HepG2 (cell line): Measurements from ENCODE around the gene ZMIZ1. TPM values are rescaled to one million over a fixed set of nuclear protein-coding genes. Genes with fewer than 3 reads are reported as not detected.
A peak's percentile ranks its signal among the peaks of the same experiment; 100 is the strongest.

Source experiments
- CHD4 ChIP-seq: fragments of 200-600 bp; sonication (generic); IDR thresholded peaks from 2 replicates; pipeline ENCODE4 v1.7.0; 2017; ENCODE audit warnings: mild to moderate bottlenecking, low read length, borderline replicate concordance
- DMAP1 ChIP-seq: IDR thresholded peaks from 2 replicates; pipeline ENCODE4 v1.6.1; 2016
- FOXA1 ChIP-seq, 2 experiments: fragments of 450-650 bp in 1 of 2; sonication (generic) in 1 of 2; formaldehyde crosslinking in 1 of 2; IDR thresholded peaks; 2 replicates each; pipeline versions ENCODE4 v1.4.0 to v1.6.1; 2016 to 2020; ENCODE audit warnings: missing genetic modification reagents in 1 of 2
- GABPB1 ChIP-seq: IDR thresholded peaks from 2 replicates; pipeline ENCODE4 v1.6.1; 2016; ENCODE audit warnings: mild to moderate bottlenecking, missing genetic modification reagents, moderate library complexity, missing compliant biosample characterization
- HDAC2 ChIP-seq: sonication (generic); formaldehyde crosslinking; IDR thresholded peaks from 2 replicates; pipeline ENCODE4 v1.4.0; 2020; ENCODE audit warnings: missing genetic modification reagents
- HIVEP1 ChIP-seq: sonication (generic); formaldehyde crosslinking; IDR thresholded peaks from 2 replicates; pipeline ENCODE4 v1.4.0; 2020; ENCODE audit warnings: mild to moderate bottlenecking, missing genetic modification reagents
- HNF1B ChIP-seq: sonication (generic); formaldehyde crosslinking; IDR thresholded peaks from 2 replicates; pipeline ENCODE4 v1.5.1; 2020; ENCODE audit warnings: mild to moderate bottlenecking, moderate library complexity, missing genetic modification reagents
- KDM2A ChIP-seq: sonication (generic); formaldehyde crosslinking; IDR thresholded peaks from 2 replicates; pipeline ENCODE4 v1.4.0; 2020; ENCODE audit warnings: low read depth, missing genetic modification reagents, borderline replicate concordance
- NFE2L1 ChIP-seq: sonication (generic); formaldehyde crosslinking; IDR thresholded peaks from 2 replicates; pipeline ENCODE4 v1.4.0; 2020; ENCODE audit warnings: missing genetic modification reagents, mild to moderate bottlenecking, borderline replicate concordance
- POLR2A ChIP-seq, 2 experiments: IDR thresholded peaks; 2 replicates each; pipeline ENCODE4 v1.6.1; 2011; ENCODE audit warnings: low read depth in 2 of 2, low read length in 2 of 2, mild to moderate bottlenecking in 1 of 2, moderate library complexity in 1 of 2; ENCODE audit not compliant: insufficient read depth in 1 of 2
- STAG1 ChIP-seq: sonication (generic); formaldehyde crosslinking; IDR thresholded peaks from 2 replicates; pipeline ENCODE4 v1.4.0; 2020; ENCODE audit warnings: missing genetic modification reagents
- TEAD3 ChIP-seq: optimal IDR thresholded peaks from 2 replicates; pipeline ENCODE3; 2016; ENCODE audit warnings: borderline replicate concordance
- TMF1 ChIP-seq: sonication (generic); formaldehyde crosslinking; IDR thresholded peaks from 2 replicates; pipeline ENCODE4 v1.8.1; 2022; ENCODE audit warnings: low read depth, missing genetic modification reagents
- XRCC5 ChIP-seq: fragments of 200-400 bp; formaldehyde crosslinking; optimal IDR thresholded peaks from 2 replicates; pipeline ENCODE3; 2017; ENCODE audit warnings: mild to moderate bottlenecking, low read length
- ZFP82 ChIP-seq: sonication (generic); formaldehyde crosslinking; IDR thresholded peaks from 2 replicates; pipeline ENCODE4 v1.5.1; 2020; ENCODE audit warnings: mild to moderate bottlenecking, missing genetic modification reagents, borderline replicate concordance
- ZNF414 ChIP-seq: sonication (generic); formaldehyde crosslinking; IDR thresholded peaks from 2 replicates; pipeline ENCODE4 v1.5.0; 2020; ENCODE audit warnings: missing genetic modification reagents
- ZNF644 ChIP-seq: IDR thresholded peaks from 2 replicates; pipeline ENCODE4 v1.6.1; 2016; ENCODE audit warnings: low read depth
- ZNF740 ChIP-seq: sonication (generic); formaldehyde crosslinking; IDR thresholded peaks from 2 replicates; pipeline ENCODE4 v1.4.0; 2020; ENCODE audit warnings: missing genetic modification reagents
- ZNF746 ChIP-seq: sonication (generic); formaldehyde crosslinking; IDR thresholded peaks from 2 replicates; pipeline ENCODE4 v1.8.0; 2022; ENCODE audit warnings: mild to moderate bottlenecking, missing genetic modification reagents
- polyA plus RNA-seq, 8 experiments: library from polyadenylated mRNA; depleted of rRNA in 3 of 8; stranded (reverse) in 7 of 8; unstranded in 1 of 8; fragments of >200 nt; fragmentation: Illumina TruSeq in 4 of 8; extraction: Trizol in 4 of 8; gene quantifications; 2 replicates each; pipeline versions ENCODE4 v1.2.1 to v1.2.3, GENCODE V29; 2011 to 2016; ENCODE audit warnings: low read depth in 4 of 8, missing spikeins in 1 of 8, mixed read lengths in 1 of 8; ENCODE audit not compliant: insufficient read depth in 1 of 8
- total RNA-seq, 5 experiments: library from RNA; depleted of rRNA; stranded (reverse); fragments of >200 nt; fragmentation: Illumina TruSeq; extraction: Trizol; gene quantifications; 2 replicates each; pipeline ENCODE4 v1.2.3, GENCODE V29; 2016; ENCODE audit warnings: low read depth in 1 of 5
- TF ChIP-seq, protein P1 (sequence below): IDR thresholded peaks from 2 replicates; pipeline ENCODE4 v1.6.1; 2018; ENCODE audit warnings: missing genetic modification reagents, mild to moderate bottlenecking, missing compliant biosample characterization

ZMIZ1 gene
- total and polyA plus RNA-seq, 2 of the 13 experiments (the other 11 are each of a cell fraction or from before 2014, with no cell fraction given), result 5.3 to 10.2 TPM

DNA sequence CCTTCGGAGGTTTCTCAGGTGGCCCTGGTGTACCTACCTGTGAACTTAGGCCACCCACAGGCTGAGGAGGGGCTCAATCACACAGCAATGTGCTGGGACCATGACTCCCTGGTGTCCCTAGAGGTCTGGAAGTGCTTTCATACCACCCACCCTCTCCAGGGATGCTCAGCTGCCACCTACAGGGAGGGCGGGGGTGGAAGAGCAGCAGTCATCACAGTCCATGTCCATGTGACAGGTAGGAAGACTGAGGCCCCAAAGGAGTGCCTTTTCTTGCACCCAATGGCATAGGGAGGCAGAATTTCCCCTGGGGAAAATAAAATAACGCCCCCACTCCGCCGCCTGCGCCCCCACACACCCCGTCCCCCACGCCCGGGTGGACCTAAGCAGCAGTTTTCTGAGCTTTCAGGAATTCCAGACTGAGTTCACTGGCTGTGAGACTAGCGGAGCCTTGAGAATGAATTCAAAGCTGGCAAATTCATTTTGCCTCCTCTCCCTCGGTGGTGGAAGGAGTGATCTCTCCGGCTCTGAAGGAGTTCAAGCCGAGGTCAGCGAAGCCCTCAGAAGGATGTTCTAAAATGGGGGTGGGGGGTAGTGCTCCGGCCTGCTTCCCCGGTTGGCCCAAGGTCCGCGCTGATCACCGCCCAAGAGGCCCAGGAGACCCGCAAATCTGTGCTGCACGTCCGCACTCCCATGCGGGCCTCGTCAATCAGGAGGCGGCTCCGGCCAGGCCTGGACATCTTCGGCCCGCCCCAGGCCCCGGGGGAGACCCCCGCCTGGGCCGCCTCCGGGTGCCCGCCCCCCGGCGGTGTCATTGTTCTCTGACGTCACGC, 2.1 kb upstream of the ZMIZ1 start (continued):
- peak; percentile 80; the same call in 1 of the 2 replicates for TF ChIP-seq CHD4
- peak; percentile 43; the same call in 1 of the 2 replicates for TF ChIP-seq ZNF414 (CRISPR knock-in tag)
- 0 out of 2 replicates have a peak, but pooled peaks have one; percentile 4 for TF ChIP-seq ZFP82 (CRISPR knock-in tag)
- TF ChIP-seq HDAC2 (CRISPR knock-in tag), result peak; percentile 77
- no peak for TF ChIP-seq TMF1 (CRISPR knock-in tag)
- TF ChIP-seq, protein P1, sequence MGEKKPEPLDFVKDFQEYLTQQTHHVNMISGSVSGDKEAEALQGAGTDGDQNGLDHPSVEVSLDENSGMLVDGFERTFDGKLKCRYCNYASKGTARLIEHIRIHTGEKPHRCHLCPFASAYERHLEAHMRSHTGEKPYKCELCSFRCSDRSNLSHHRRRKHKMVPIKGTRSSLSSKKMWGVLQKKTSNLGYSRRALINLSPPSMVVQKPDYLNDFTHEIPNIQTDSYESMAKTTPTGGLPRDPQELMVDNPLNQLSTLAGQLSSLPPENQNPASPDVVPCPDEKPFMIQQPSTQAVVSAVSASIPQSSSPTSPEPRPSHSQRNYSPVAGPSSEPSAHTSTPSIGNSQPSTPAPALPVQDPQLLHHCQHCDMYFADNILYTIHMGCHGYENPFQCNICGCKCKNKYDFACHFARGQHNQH (CRISPR knock-in tag), result 0 out of 2 replicates have a peak, but pooled peaks have one; percentile 8
- peak; percentile 85 for TF ChIP-seq XRCC5
- TF ChIP-seq GABPB1 (CRISPR knock-in tag), result 0 out of 2 replicates have a peak, but pooled peaks have one; percentile 29
- TF ChIP-seq KDM2A (CRISPR knock-in tag), result 0 out of 2 replicates have a peak, but pooled peaks have one; percentile 50
- TF ChIP-seq ZNF644 (CRISPR knock-in tag), result no peak
- TF ChIP-seq TEAD3 (CRISPR knock-in tag), result peak; percentile 81
- TF ChIP-seq HIVEP1 (CRISPR knock-in tag), result 0 out of 2 replicates have a peak, but pooled peaks have one; percentile 26
- TF ChIP-seq DMAP1 (CRISPR knock-in tag), result peak; percentile 52; the same call in 1 of the 2 replicates
- TF ChIP-seq FOXA1 (IDR thresholded peaks at IDR 0.05), result no peak
- 0 out of 2 replicates have a peak, but pooled peaks have one; percentile 16 for TF ChIP-seq FOXA1 (CRISPR knock-in tag; IDR thresholded peaks at IDR 0.05)
- no peak for TF ChIP-seq NFE2L1 (CRISPR knock-in tag)
- TF ChIP-seq HNF1B (CRISPR knock-in tag), result peak; percentile 3; the same call in 1 of the 2 replicates
- TF ChIP-seq ZNF740 (CRISPR knock-in tag), result peak; percentile 53; the same call in 1 of the 2 replicates
- TF ChIP-seq STAG1, result peak; percentile 86
- TF ChIP-seq ZNF746, result peak; percentile 3; the same call in 1 of the 2 replicates
- TF ChIP-seq POLR2A (IDR thresholded peaks at IDR 0.05; ENCODE audit: insufficient read depth in 1 of 2, low read depth in 2 of 2, low read length in 2 of 2), result 0 out of 4 replicates have a peak, but pooled peaks of 1 of the 2 experiments have one; percentile 27
- TF ChIP-seq, all 625 proteins: peak for 85
